Measurements from ENCODE around the gene RBM34. TPM values are rescaled to one million over a fixed set of nuclear protein-coding genes. Genes with fewer than 3 reads are reported as not detected.

The RBM34 gene
- total RNA-seq, 2 experiments from 2014 or later: 136 TPM

DNA sequence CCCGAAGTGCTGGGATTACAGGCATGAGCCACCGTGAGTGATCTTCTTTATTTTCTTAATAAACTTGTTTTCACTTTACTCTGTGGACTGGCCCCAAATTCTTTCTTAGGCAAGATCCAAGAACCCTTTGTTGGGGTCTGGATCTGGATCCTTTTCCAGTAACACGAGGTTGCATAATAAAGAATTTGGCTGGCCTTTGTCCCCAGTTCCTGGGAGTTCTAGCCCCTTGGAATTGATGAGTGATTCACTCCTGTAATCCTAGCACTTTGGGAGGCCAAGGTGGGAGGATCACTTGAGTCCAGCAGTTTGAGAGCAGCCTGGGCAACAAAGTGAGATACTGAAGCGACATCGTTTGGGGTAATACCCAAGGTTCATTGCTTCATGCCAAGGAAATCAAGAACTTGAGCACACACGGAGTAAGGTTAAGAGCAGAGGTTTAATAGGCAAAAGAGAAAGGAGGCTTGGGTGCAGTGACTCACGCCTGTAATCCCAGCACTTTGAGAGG, 30.2 kb downstream of the RBM34 start:
- Mint-ChIP-seq H3K36me3 (ENCODE audit: low read depth) (peaks cover 36% of the 10 kb centered on the region), H3K27me3 (no peaks in the 10 kb centered on the region), H3K9me3 (no peaks in the 10 kb centered on the region), H3K27ac (no peak overlapping the region), H3K4me3 (no peak overlapping the region), H3K4me1 (ENCODE audit: low read depth) (peaks cover 24% of the 10 kb centered on the region)
- CTCF ChIA-PET: interaction anchor here (1.8 kb wide), 1 partner anchor 8 kb away, joined by 4 read pairs; no protein-coding TSS in a partner anchor
- POLR2A ChIA-PET: interaction anchor here (1.0 kb wide), 1 partner anchor 30 kb away, joined by 4 read pairs; the partner anchor contains the start of gene RBM34
- no peak for ATAC-seq
- intact Hi-C loops (cut with micrococcal nuclease): no loop called here
- no peak for DNase-seq
- TF ChIP-seq, protein P1, sequence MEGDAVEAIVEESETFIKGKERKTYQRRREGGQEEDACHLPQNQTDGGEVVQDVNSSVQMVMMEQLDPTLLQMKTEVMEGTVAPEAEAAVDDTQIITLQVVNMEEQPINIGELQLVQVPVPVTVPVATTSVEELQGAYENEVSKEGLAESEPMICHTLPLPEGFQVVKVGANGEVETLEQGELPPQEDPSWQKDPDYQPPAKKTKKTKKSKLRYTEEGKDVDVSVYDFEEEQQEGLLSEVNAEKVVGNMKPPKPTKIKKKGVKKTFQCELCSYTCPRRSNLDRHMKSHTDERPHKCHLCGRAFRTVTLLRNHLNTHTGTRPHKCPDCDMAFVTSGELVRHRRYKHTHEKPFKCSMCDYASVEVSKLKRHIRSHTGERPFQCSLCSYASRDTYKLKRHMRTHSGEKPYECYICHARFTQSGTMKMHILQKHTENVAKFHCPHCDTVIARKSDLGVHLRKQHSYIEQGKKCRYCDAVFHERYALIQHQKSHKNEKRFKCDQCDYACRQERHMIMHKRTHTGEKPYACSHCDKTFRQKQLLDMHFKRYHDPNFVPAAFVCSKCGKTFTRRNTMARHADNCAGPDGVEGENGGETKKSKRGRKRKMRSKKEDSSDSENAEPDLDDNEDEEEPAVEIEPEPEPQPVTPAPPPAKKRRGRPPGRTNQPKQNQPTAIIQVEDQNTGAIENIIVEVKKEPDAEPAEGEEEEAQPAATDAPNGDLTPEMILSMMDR (IDR thresholded peaks at IDR 0.05): no peak

DNA sequence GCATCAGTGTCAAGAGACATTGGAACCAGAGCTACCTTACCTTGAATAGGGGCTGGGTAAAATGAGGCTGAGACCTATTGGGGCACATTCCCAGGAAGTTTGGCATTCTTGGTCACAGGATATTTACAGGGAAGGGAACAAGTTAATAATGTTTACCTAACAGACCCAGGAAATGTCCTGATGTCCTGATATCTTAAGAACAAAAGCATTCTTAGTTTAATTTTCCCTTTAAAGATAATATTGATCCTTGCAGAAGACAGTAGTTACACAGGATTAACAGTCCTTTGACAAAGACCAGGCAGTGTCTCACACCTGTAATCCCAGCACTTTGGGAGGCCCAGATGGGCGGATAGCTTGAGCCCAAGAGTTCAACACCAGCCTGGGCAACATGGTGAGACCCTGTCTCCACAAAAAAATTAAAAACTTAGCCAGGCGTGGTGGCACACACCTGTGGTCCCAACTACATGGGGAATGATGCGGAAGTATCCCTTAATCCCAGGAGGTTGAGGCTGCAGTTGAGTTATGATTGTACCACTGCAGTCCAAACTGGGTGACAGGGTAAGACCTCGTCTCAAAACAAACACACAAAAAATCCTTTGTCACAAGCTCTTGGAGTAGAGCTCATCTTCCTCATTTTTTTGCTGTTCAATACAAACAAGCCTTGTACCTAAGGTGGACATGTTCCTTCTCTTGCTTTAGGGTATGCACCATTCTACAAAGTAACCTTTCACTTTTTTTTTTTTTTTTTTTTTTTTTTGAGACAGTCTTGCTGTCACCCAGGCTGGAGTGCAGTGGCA, 31.1 kb downstream of the RBM34 start:
- ChIA-PET POLR2A (interaction anchor here (1.0 to 4.5 kb wide), 3 partner anchors 8 to 31 kb away, joined by 4 to 15 read pairs (median 5); partner anchors contain the start of gene RBM34), CTCF (interaction anchor here (1.8 kb wide), 1 partner anchor 9 kb away, joined by 4 read pairs; no protein-coding TSS in a partner anchor)
- Mint-ChIP-seq H3K27ac (peak overlapping the region; percentile 98), H3K4me1 (ENCODE audit: low read depth) (peaks cover 26% of the 10 kb centered on the region), H3K9me3 (no peaks in the 10 kb centered on the region), H3K4me3 (peak overlapping the region; percentile 99), H3K36me3 (ENCODE audit: low read depth) (peaks cover 33% of the 10 kb centered on the region), H3K27me3 (no peaks in the 10 kb centered on the region)
- intact Hi-C loops (cut with micrococcal nuclease): loop anchor here (2.0 kb wide), 2 partner anchors 31 to 199 kb away; partner anchors contain the start of genes ARID4B, GGPS1 and RBM34
- TF ChIP-seq, protein P1 (IDR thresholded peaks at IDR 0.05): no peak
- no peak for DNase-seq
- no peak for ATAC-seq

DNA sequence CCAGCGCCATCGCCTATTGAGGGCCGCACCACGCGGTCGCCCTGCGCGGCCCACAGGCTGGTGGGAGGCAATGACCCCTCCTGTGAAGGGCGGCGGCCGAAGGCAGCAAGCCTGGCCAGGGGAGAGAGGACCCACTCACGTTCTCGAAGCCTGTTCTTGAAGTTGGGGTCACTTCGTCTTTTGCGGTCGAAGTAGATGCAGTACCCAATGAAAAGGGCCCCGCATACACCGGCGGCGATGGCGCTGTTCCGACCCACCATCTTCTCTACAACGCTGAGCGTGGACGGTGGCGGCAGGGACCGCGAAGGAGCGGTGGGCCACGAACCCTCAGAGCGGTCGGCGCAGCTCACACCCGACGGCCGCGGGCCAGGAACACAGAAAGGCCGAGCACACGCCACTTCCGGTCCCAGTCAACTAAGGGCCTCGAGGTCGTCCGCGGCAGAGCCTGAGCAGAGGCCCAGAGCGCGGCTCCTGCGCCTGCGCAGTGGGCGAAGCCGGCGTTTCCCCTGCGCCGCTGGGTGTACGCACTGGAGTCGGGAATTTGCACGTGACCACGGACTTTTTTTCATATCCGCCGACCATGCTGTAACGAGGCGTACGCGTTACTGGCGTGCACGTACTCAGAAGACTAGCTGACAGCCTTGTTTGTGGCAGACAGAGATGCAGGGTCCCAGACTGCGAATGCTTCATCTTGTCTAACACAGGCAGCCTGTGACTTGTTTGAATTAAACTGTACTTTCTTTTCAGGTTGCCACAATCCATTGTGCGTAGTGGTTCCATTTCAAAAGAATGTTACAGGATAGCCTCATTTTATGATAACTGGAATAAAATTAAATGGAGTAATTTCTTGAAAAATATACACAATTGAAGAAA, 32.4 kb downstream of the RBM34 start, which contains the start of gene TOMM20:
TOMM20 (minus strand) TSS at position 382 of the 873 bp plus-strand sequence; CDS start at position 260, 122 bp downstream.
- peak within 1 kb of the TSS; percentile 98 for H3K27ac Mint-ChIP-seq
- H3K4me1 Mint-ChIP-seq (ENCODE audit: low read depth): peaks cover 35% of the 10 kb centered on the region
- ChIA-PET POLR2A (interaction anchor here (0.5 to 4.5 kb wide), 10 partner anchors 9 to 740 kb away, joined by 3 to 15 read pairs (median 4); partner anchors contain the start of gene RBM34), CTCF (interaction anchor here (1.8 to 2.1 kb wide), 2 partner anchors 10 to 288 kb away, joined by 4 to 9 read pairs; no protein-coding TSS in a partner anchor)
- H3K36me3 Mint-ChIP-seq (ENCODE audit: low read depth): peaks cover 43% of the 10 kb centered on the region
- H3K4me3 Mint-ChIP-seq: peak within 1 kb of the TSS; percentile 99
- H3K9me3 Mint-ChIP-seq: no peaks in the 10 kb centered on the region
- TF ChIP-seq, protein P1 (IDR thresholded peaks at IDR 0.05): no peak
- peak; percentile 97 for DNase-seq
- no peaks in the 10 kb centered on the region for H3K27me3 Mint-ChIP-seq
- intact Hi-C loops (cut with micrococcal nuclease): loop anchor here (2.0 kb wide), 2 partner anchors 32 to 200 kb away; partner anchors contain the start of genes ARID4B, GGPS1 and RBM34
- ATAC-seq: peak; percentile 97

DNA sequence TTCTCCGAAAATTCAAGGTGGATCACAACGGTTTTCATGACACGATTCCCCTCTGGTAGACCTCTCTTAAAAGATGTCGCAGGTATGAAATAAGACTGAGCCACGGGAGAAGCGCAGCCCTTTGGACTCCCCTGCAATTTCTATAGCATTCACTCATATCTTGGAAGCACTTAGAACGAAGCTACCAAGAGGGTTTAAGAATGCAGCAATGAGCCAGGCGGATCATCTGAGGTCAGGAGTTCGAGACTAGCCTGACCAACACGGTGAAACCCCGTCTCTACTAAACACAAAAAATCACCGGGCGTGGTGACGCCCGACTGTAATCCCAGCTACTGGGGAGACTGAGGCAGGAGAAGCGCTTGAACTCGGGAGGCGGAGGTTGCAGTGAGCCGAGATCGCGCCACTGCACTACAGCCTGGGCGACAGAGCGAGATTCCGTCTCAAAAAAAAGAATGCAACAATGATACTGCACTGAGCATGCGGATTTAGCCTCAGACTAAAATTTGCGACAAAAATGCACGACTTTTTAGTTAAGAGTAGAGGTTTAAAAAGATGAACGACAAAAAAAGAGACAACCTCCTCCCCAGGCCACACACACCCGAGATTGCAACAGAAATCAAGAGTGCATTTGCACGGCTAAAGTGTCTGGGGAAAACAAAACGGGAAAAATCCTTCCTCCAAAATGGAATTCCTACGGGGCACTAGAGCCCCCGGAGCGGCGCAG, 33.2 kb downstream of the RBM34 start:
- Mint-ChIP-seq H3K36me3 (ENCODE audit: low read depth) (peaks cover 41% of the 10 kb centered on the region), H3K4me1 (ENCODE audit: low read depth) (peaks cover 42% of the 10 kb centered on the region), H3K27me3 (no peaks in the 10 kb centered on the region), H3K27ac (peak overlapping the region; percentile 98), H3K4me3 (peak overlapping the region; percentile 99), H3K9me3 (no peaks in the 10 kb centered on the region)
- peak; percentile 49 for DNase-seq
- ChIA-PET CTCF (interaction anchor here (1.4 to 2.1 kb wide), 4 partner anchors 12 to 289 kb away, joined by 3 to 9 read pairs (median 6); partner anchors contain the start of gene RBM34), POLR2A (interaction anchor here (0.5 to 4.5 kb wide), 14 partner anchors 9 to 649 kb away, joined by 3 to 15 read pairs (median 3); partner anchors contain the start of gene RBM34)
- intact Hi-C loops (cut with micrococcal nuclease): loop anchor here (2.0 kb wide), 2 partner anchors 33 to 201 kb away; partner anchors contain the start of genes ARID4B, GGPS1 and RBM34
- no peak for ATAC-seq
- TF ChIP-seq, protein P1 (IDR thresholded peaks at IDR 0.05): no peak

All from activated CD8-positive, alpha-beta T cell treated with anti-CD3 and anti-CD28 coated beads for 36 hours (primary cell).